Body of pancreas (tissue), 4 donors: ENCODE results near the gene GPR158.

Source experiments
- POLR2A ChIP-seq, 3 donors: fragments of 450-650 bp; IDR thresholded peaks; one replicate each; pipeline ENCODE4 v1.6.1; 2016; ENCODE audit warnings: antibody characterized with exemption in 3 of 3, mild to moderate bottlenecking in 2 of 3
- TF ChIP-seq, protein P1 (sequence below), 7 experiments: fragments of 450-650 bp in 4 of 7; fragments of 200-600 bp in 3 of 7; sonication (generic) in 3 of 7; IDR thresholded peaks; one replicate each; pipeline ENCODE4 v1.5.1; 2016 to 2019; ENCODE audit warnings: antibody characterized with exemption in 7 of 7

DNA sequence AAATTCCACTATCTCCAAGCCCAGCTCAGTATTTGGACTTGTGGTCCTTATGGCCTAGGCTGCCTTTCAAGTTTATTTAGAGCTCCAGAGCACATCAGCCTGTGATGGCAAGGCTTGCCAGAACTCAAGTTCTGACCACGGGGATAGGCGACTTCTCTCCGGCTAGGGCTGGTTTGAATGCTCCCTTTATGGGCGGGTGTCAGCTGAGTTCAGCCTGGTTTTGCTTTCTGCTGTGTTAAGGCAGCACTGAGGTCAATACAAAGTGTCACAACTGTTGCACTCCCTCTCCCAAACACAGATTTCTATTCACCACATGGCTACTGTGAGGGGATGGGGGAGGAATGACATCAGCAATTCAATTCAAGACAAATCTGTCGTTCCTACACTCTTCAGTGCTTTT lies 441.1 kb downstream of the GPR158 start:
- TF ChIP-seq, protein P1, sequence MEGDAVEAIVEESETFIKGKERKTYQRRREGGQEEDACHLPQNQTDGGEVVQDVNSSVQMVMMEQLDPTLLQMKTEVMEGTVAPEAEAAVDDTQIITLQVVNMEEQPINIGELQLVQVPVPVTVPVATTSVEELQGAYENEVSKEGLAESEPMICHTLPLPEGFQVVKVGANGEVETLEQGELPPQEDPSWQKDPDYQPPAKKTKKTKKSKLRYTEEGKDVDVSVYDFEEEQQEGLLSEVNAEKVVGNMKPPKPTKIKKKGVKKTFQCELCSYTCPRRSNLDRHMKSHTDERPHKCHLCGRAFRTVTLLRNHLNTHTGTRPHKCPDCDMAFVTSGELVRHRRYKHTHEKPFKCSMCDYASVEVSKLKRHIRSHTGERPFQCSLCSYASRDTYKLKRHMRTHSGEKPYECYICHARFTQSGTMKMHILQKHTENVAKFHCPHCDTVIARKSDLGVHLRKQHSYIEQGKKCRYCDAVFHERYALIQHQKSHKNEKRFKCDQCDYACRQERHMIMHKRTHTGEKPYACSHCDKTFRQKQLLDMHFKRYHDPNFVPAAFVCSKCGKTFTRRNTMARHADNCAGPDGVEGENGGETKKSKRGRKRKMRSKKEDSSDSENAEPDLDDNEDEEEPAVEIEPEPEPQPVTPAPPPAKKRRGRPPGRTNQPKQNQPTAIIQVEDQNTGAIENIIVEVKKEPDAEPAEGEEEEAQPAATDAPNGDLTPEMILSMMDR (IDR thresholded peaks at IDR 0.05), result no peak
- TF ChIP-seq POLR2A (IDR thresholded peaks at IDR 0.05), result no peak
